ENCODE results near the gene DCUN1D4. TPM values are rescaled to one million over a fixed set of nuclear protein-coding genes. Genes with fewer than 3 reads are reported as not detected.
A peak's percentile ranks its signal among the peaks of the same experiment; 100 is the strongest.
"Not testable (repeated sequence)": the region's sequence is repeated elsewhere in the genome, so short reads cannot be mapped to it uniquely, and the experiment has no call there.

The DCUN1D4 gene
- total RNA-seq, 2 donors from 2014 or later: 42.0 to 51.5 TPM

GRCh38 chr4:51884606-51885005, 41.7 kb downstream of the DCUN1D4 start:
- peak; percentile 73 for DNase-seq
- Mint-ChIP-seq H3K4me1 (peaks cover 19% of the 10 kb centered on the region), H3K27ac (peak overlapping the region; percentile 86), H3K4me3 (peak overlapping the region; percentile 13), H3K27me3 (ENCODE audit: insufficient read depth) (no peaks in the 10 kb centered on the region), H3K36me3 (ENCODE audit: low read depth) (peaks cover 43% of the 10 kb centered on the region), H3K9me3 (no peaks in the 10 kb centered on the region)
- Histone ChIP-seq H3K27me3 (ENCODE audit: control insufficient read depth, insufficient read depth, low read length, poor library complexity, severe bottlenecking) (no peaks in the 10 kb centered on the region), H3K27ac (ENCODE audit: low read depth, low read length) (peak overlapping the region; percentile 42), H3K9ac (ENCODE audit: extremely low read depth, low read length, poor library complexity, severe bottlenecking) (peak overlapping the region; percentile 31), H3K4me1 (ENCODE audit: control insufficient read depth, insufficient read depth, low read length) (peaks cover 13% of the 10 kb centered on the region), H3K9me3 (ENCODE audit: control insufficient read depth, low read length) (no peaks in the 10 kb centered on the region), H3K4me3 (ENCODE audit: low read length) (peak overlapping the region; percentile 7), H3K36me3 (ENCODE audit: control insufficient read depth, insufficient read depth, low read length) (peaks cover 64% of the 10 kb centered on the region)
- 63% methylated on average over 1 of the region's 2 CpGs; no CpG with 5 or more reads in 1 of the 2 experiments for WGBS, 2 experiments (ENCODE audit: insufficient coverage in 1 of 2, insufficient read length in 1 of 2)
- TF ChIP-seq CTCF (conservative IDR thresholded peaks at IDR 0.05): no peak

GRCh38 chr4:51885363-51885762, 42.4 kb downstream of the DCUN1D4 start:
- Histone ChIP-seq H3K36me3 (ENCODE audit: control insufficient read depth, insufficient read depth, low read length) (peaks cover 64% of the 10 kb centered on the region), H3K4me3 (ENCODE audit: low read length) (peak overlapping the region; percentile 7), H3K9ac (ENCODE audit: extremely low read depth, low read length, poor library complexity, severe bottlenecking) (no peak overlapping the region), H3K4me1 (ENCODE audit: control insufficient read depth, insufficient read depth, low read length) (peaks cover 13% of the 10 kb centered on the region), H3K9me3 (ENCODE audit: control insufficient read depth, low read length) (no peaks in the 10 kb centered on the region), H3K27me3 (ENCODE audit: control insufficient read depth, insufficient read depth, low read length, poor library complexity, severe bottlenecking) (no peaks in the 10 kb centered on the region), H3K27ac (ENCODE audit: low read depth, low read length) (no peak overlapping the region)
- peak overlapping the region; percentile 86 for H3K27ac Mint-ChIP-seq
- H3K4me3 Mint-ChIP-seq: peak overlapping the region; percentile 13
- WGBS, 2 experiments (ENCODE audit: insufficient coverage in 1 of 2, insufficient read length in 1 of 2): 71 to 79% methylated on average over 5 of the region's 5 CpGs
- peaks cover 47% of the 10 kb centered on the region for H3K36me3 Mint-ChIP-seq (ENCODE audit: low read depth)
- H3K4me1 Mint-ChIP-seq: peaks cover 19% of the 10 kb centered on the region
- DNase-seq: peak; percentile 73
- no peaks in the 10 kb centered on the region for H3K27me3 Mint-ChIP-seq (ENCODE audit: insufficient read depth)
- H3K9me3 Mint-ChIP-seq: no peaks in the 10 kb centered on the region
- TF ChIP-seq CTCF (conservative IDR thresholded peaks at IDR 0.05): peak; percentile 76

GRCh38 chr4:51890760-51891159, 47.8 kb downstream of the DCUN1D4 start:
- no peaks in the 10 kb centered on the region for H3K9me3 Mint-ChIP-seq
- Histone ChIP-seq H3K4me3 (ENCODE audit: low read length) (no peak overlapping the region), H3K36me3 (ENCODE audit: control insufficient read depth, insufficient read depth, low read length) (peaks cover 81% of the 10 kb centered on the region), H3K9me3 (ENCODE audit: control insufficient read depth, low read length) (no peaks in the 10 kb centered on the region), H3K9ac (ENCODE audit: extremely low read depth, low read length, poor library complexity, severe bottlenecking) (no peak overlapping the region), H3K27me3 (ENCODE audit: control insufficient read depth, insufficient read depth, low read length, poor library complexity, severe bottlenecking) (no peaks in the 10 kb centered on the region), H3K27ac (ENCODE audit: low read depth, low read length) (no peak overlapping the region), H3K4me1 (ENCODE audit: control insufficient read depth, insufficient read depth, low read length) (no peaks in the 10 kb centered on the region)
- no peak for TF ChIP-seq CTCF (conservative IDR thresholded peaks at IDR 0.05)
- peaks cover 5% of the 10 kb centered on the region for H3K4me1 Mint-ChIP-seq
- no peaks in the 10 kb centered on the region for H3K27me3 Mint-ChIP-seq (ENCODE audit: insufficient read depth)
- H3K27ac Mint-ChIP-seq: no peak overlapping the region
- DNase-seq: no peak
- H3K4me3 Mint-ChIP-seq: no peak overlapping the region
- H3K36me3 Mint-ChIP-seq (ENCODE audit: low read depth): peaks cover 46% of the 10 kb centered on the region
- 100% methylated on average over 1 of the region's 1 CpG; no CpG with 5 or more reads in 1 of the 2 experiments for WGBS, 2 experiments (ENCODE audit: insufficient coverage in 1 of 2, insufficient read length in 1 of 2)

GRCh38 chr4:51893402-51893801, 50.4 kb downstream of the DCUN1D4 start:
- not testable (repeated sequence) for H3K4me1 ChIP-seq (ENCODE audit: control insufficient read depth, insufficient read depth, low read length); H3K27ac ChIP-seq (ENCODE audit: low read depth, low read length); H3K9me3 ChIP-seq (ENCODE audit: control insufficient read depth, low read length); DNase-seq; H3K4me3 Mint-ChIP-seq; H3K9me3 Mint-ChIP-seq; H3K9ac ChIP-seq (ENCODE audit: extremely low read depth, low read length, poor library complexity, severe bottlenecking); H3K27ac Mint-ChIP-seq; H3K27me3 ChIP-seq (ENCODE audit: control insufficient read depth, insufficient read depth, low read length, poor library complexity, severe bottlenecking); H3K27me3 Mint-ChIP-seq (ENCODE audit: insufficient read depth); H3K4me3 ChIP-seq (ENCODE audit: low read length)
- peaks cover 74% of the 10 kb centered on the region for H3K36me3 ChIP-seq (ENCODE audit: control insufficient read depth, insufficient read depth, low read length)
- WGBS, 2 experiments (ENCODE audit: insufficient coverage in 1 of 2, insufficient read length in 1 of 2): 86 to 96% methylated on average over 13 to 16 of the region's 16 CpGs
- Mint-ChIP-seq H3K4me1 (peaks cover 10% of the 10 kb centered on the region), H3K36me3 (ENCODE audit: low read depth) (peaks cover 45% of the 10 kb centered on the region)
